Measurements from ENCODE around the gene KLHL22. TPM values are rescaled to one million over a fixed set of nuclear protein-coding genes. Genes with fewer than 3 reads are reported as not detected.

Gene KLHL22
- total and polyA plus RNA-seq, 2 of the 8 experiments (the other 6 are each of a cell fraction or from before 2014, with no cell fraction given), result 9.4 to 16.2 TPM

DNA sequence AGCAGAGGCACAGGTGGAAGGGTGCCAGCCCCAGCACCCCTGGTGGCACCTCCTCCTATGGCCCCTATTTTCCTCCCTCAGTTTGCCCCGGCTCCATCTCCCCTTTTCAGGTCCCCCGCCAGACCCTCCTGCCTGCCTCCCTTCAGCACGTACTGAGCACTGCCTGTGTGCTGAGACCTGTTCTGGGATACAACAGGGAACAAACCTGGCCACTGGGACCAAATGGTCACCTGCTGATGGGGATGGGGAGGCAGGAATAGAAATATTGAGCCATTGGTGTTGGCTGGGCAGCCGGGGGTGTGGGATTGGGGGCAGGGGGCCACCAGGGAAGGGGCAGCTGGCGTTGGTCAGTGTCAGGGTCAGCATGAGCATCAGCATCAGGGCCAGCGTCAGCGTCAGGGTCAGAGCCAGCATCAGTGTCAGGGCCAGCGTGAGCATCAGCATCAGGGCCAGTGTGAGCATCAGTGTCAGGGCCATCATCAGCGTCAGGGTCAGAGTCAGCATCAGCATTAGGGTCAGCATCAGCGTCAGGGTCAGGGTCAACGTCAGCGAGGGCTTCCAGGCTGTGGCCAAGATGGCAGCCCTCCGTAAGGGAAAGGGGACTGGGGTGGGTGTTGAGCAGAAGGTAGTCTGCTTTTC lies 94.1 kb downstream of the KLHL22 start:
- H4K91ac ChIP-seq (replicated peaks; ENCODE audit: insufficient read length, low read length), result no peak overlapping the region
- H3K9me3 ChIP-seq (ENCODE audit: insufficient read depth in 2 of 2, low read depth in 1 of 2, low read length in 1 of 2), result no peaks in the 10 kb centered on the region
- DNase-seq (ENCODE audit: low read depth in 1 of 2, low spot score in 2 of 2), result no peak
- H3K79me2 ChIP-seq (ENCODE audit: control insufficient read depth in 1 of 2, insufficient read depth in 2 of 2, low read length in 2 of 2), result peaks cover 0 to 32% of the 10 kb centered on the region in 2 experiments; a peak in 3 of 4 replicates
- FAIRE-seq, result no peak
- ChIA-PET CTCF (ENCODE audit: partially characterized antibody) (interaction anchor here (0.6 kb wide), 1 partner anchor 502 kb away, joined by 3 read pairs; no protein-coding TSS in a partner anchor), POLR2A (ENCODE audit: partially characterized antibody) (no interaction called here)
- H4K5ac ChIP-seq (ENCODE audit: insufficient read length, low read depth, low read length), result no peak overlapping the region
- no peak overlapping the region for H3K23ac ChIP-seq (ENCODE audit: insufficient read length)
- H3K14ac ChIP-seq (ENCODE audit: insufficient read length), result no peak overlapping the region
- H2BK15ac ChIP-seq (ENCODE audit: low read length), result no peak overlapping the region
- no peak overlapping the region for H2AFZ ChIP-seq (ENCODE audit: low read length)
- no peak overlapping the region for H2BK12ac ChIP-seq (ENCODE audit: low read depth, low read length)
- H3K36me3 ChIP-seq (ENCODE audit: control insufficient read depth in 2 of 4, insufficient read depth in 4 of 4, low read length in 3 of 4), result peaks cover 0 to 13% (median 5%) of the 10 kb centered on the region in 4 experiments; a peak in 6 of 8 replicates
- no peak overlapping the region for H3K27ac ChIP-seq (ENCODE audit: low read depth, low read length)
- H3K18ac ChIP-seq (ENCODE audit: extremely low read depth, low read length), result no peak overlapping the region
- H2BK120ac ChIP-seq (replicated peaks; ENCODE audit: low read depth, low read length), result no peak overlapping the region
- no peak overlapping the region for H4K8ac ChIP-seq (ENCODE audit: extremely low read depth, insufficient read depth, low read length)
- no peak overlapping the region for H3K56ac ChIP-seq (replicated peaks; ENCODE audit: insufficient read length, low read depth, low read length)
- H3K79me1 ChIP-seq (ENCODE audit: low read depth, low read length), result peaks cover 13% of the 10 kb centered on the region
- no peak overlapping the region for H3K4ac ChIP-seq (replicated peaks; ENCODE audit: insufficient read length, low read depth, low read length)
- H4K20me1 ChIP-seq (replicated peaks in 1 of 2; ENCODE audit: control insufficient read depth in 1 of 2, insufficient read depth in 2 of 2, low read length in 2 of 2), result peaks cover 2 to 26% of the 10 kb centered on the region in 2 experiments
- no peaks in the 10 kb centered on the region for H3K27me3 ChIP-seq (replicated peaks in 1 of 4; ENCODE audit: control insufficient read depth in 3 of 4, extremely low read depth in 1 of 4, insufficient read depth in 3 of 4, low read length in 3 of 4)
- H3K4me3 ChIP-seq (ENCODE audit: extremely low read depth in 1 of 4, insufficient read depth in 2 of 4, low read depth in 3 of 4, low read length in 4 of 4), result no peak overlapping the region
- no peak overlapping the region for H2BK5ac ChIP-seq (ENCODE audit: low read depth, low read length)
- H3K4me2 ChIP-seq (ENCODE audit: insufficient read depth in 1 of 2, low read depth in 2 of 2, low read length in 2 of 2), result no peak overlapping the region
- TF ChIP-seq RFX5 (IDR thresholded peaks at IDR 0.05; ENCODE audit: borderline replicate concordance, low read depth, low read length), result no peak
- TF ChIP-seq SP4 (IDR thresholded peaks at IDR 0.05; ENCODE audit: low read length), result no peak
- no peak for TF ChIP-seq ZNF274 (IDR thresholded peaks at IDR 0.05; ENCODE audit: borderline replicate concordance, extremely low read depth, low read length)
- no peak for TF ChIP-seq KDM4A (IDR thresholded peaks at IDR 0.05; ENCODE audit: low read depth, low read length, severe bottlenecking)
- TF ChIP-seq CHD1 (IDR thresholded peaks at IDR 0.05; ENCODE audit: low read depth, low read length), result no peak
- TF ChIP-seq CREB1 (IDR thresholded peaks at IDR 0.05), result no peak
- no peak for TF ChIP-seq GABPA (IDR thresholded peaks at IDR 0.05; ENCODE audit: borderline replicate concordance, insufficient read depth, low read length)
- no peak for TF ChIP-seq RXRA (IDR thresholded peaks at IDR 0.05; ENCODE audit: insufficient read depth, low read depth, low read length)
- no peak for TF ChIP-seq NRF1 (IDR thresholded peaks at IDR 0.05; ENCODE audit: low read depth, low read length)
- no peak for TF ChIP-seq BRCA1 (IDR thresholded peaks at IDR 0.05; ENCODE audit: low read depth, low read length)
- no peak for TF ChIP-seq JUN (IDR thresholded peaks at IDR 0.05; ENCODE audit: low read depth, low read length)
- H3K4me1 ChIP-seq (replicated peaks in 1 of 4; ENCODE audit: control insufficient read depth in 3 of 4, insufficient read depth in 4 of 4, low read length in 3 of 4), result no peaks in the 10 kb centered on the region
- 82% methylated on average over 11 of the region's 13 CpGs; no CpG with 5 or more reads in 1 of the 2 experiments for WGBS, 2 experiments (ENCODE audit: extremely low coverage in 1 of 2, insufficient coverage in 1 of 2, insufficient read length in 1 of 2, insufficient replicate concordance in 2 of 2, low coverage in 1 of 2, low lambda C conversion rate in 2 of 2, missing lambda C conversion rate in 1 of 2)
- H2BK20ac ChIP-seq (ENCODE audit: low read length), result no peak overlapping the region
- no peak overlapping the region for H3K9ac ChIP-seq (replicated peaks in 1 of 4; ENCODE audit: extremely low read depth in 1 of 4, low read depth in 3 of 4, low read length in 3 of 4)
- H2AK5ac ChIP-seq (ENCODE audit: low read depth, low read length), result no peak overlapping the region
- no peaks in the 10 kb centered on the region for H3K23me2 ChIP-seq (ENCODE audit: low read depth, low read length)

Measured in H1 (cell line).